Anterior cingulate cortex (tissue), 58 donors: ENCODE results near the gene POTEC.
"Not testable (repeated sequence)": the region's sequence is repeated elsewhere in the genome, so short reads cannot be mapped to it uniquely, and the experiment has no call there.

Experiments used
- DNase-seq, 58 donors: peaks; one replicate each; lab custom pipeline; 2025; lab: John Stamatoyannopoulos, UW

Gene POTEC

GRCh38 chr18:14543446-14543964 lies at the start of gene POTEC:
Gene POTEC, minus strand, starts transcription at chr18:14543600. Its CDS starts 454 bp downstream, at chr18:14543146.
- DNase-seq: not testable (repeated sequence)

GRCh38 chr18:14577971-14578370 lies 34.6 kb upstream of the POTEC start:
- DNase-seq: no peak

- not testable (repeated sequence) for DNase-seq
Measured at GRCh38 chr18:14559502-14559901, 16.1 kb upstream of the POTEC start.

GRCh38 chr18:14531659-14532058 lies 11.7 kb downstream of the POTEC start:
- DNase-seq: not testable (repeated sequence)

GRCh38 chr18:14510707-14511106 lies 32.7 kb downstream of the POTEC start:
- not testable (repeated sequence) for DNase-seq

- DNase-seq: not testable (repeated sequence)
Measured at GRCh38 chr18:14503691-14504090, 39.7 kb downstream of the POTEC start.

- DNase-seq: not testable (repeated sequence)
Measured at GRCh38 chr18:14501894-14502293, 41.5 kb downstream of the POTEC start.

- DNase-seq: not testable (repeated sequence)
Measured at GRCh38 chr18:14489256-14490014, 54.0 kb downstream of the POTEC start.

- not testable (repeated sequence) for DNase-seq
Measured at GRCh38 chr18:14488789-14489188, 54.6 kb downstream of the POTEC start.

- not testable (repeated sequence) for DNase-seq
Measured at GRCh38 chr18:14486926-14487580, 56.3 kb downstream of the POTEC start.

- not testable (repeated sequence) for DNase-seq
Measured at GRCh38 chr18:14479076-14479475, 64.3 kb downstream of the POTEC start.

GRCh38 chr18:14475520-14475919 lies 67.9 kb downstream of the POTEC start:
- not testable (repeated sequence) for DNase-seq

GRCh38 chr18:14474752-14475151 lies 68.6 kb downstream of the POTEC start:
- DNase-seq: not testable (repeated sequence)

GRCh38 chr18:14474007-14474720 lies 69.2 kb downstream of the POTEC start:
- not testable (repeated sequence) for DNase-seq

- DNase-seq: not testable (repeated sequence)
Measured at GRCh38 chr18:14473250-14474006, 70.0 kb downstream of the POTEC start.

GRCh38 chr18:14471286-14471685 lies 72.1 kb downstream of the POTEC start:
- not testable (repeated sequence) for DNase-seq

GRCh38 chr18:14470446-14470845 lies 73.0 kb downstream of the POTEC start:
- not testable (repeated sequence) for DNase-seq

- DNase-seq: not testable (repeated sequence)
Measured at GRCh38 chr18:14470046-14470445, 73.4 kb downstream of the POTEC start.

GRCh38 chr18:14465989-14466388 lies 77.4 kb downstream of the POTEC start:
- not testable (repeated sequence) for DNase-seq
